Measurements from ENCODE around the gene SRP19. TPM values are rescaled to one million over a fixed set of nuclear protein-coding genes. Genes with fewer than 3 reads are reported as not detected.
"Not testable (repeated sequence)": the region's sequence is repeated elsewhere in the genome, so short reads cannot be mapped to it uniquely, and the experiment has no call there.

The SRP19 gene
- total RNA-seq, 1 donor from 2014 or later: 174 TPM

DNA sequence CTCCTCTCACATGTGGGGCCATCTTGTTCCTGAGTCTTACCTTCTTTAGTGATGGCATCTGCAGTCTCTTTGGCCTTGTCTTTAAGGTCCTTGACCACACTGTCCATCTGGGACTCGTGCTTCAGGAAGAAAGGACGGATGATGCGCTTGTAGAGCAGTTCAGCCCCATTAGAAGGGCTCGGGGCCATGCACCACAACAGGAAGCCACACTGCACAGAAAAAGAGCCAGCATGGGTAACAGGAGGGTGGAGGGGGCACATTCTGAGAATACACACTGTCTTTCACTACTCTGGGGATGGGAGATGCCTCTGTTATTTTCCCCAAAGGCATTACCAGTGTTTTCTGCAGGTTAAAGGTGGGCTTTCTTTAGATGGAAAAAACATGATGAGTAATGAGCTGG is 25.9 kb downstream of the SRP19 start:
- DNase-seq (ENCODE audit: low spot score): no peak
- Mint-ChIP-seq H3K9me3 (no peaks in the 10 kb centered on the region), H3K4me1 (peaks cover 5% of the 10 kb centered on the region), H3K27ac (no peak overlapping the region), H3K27me3 (ENCODE audit: insufficient read depth, low read depth) (no peaks in the 10 kb centered on the region), H3K36me3 (peaks cover 18% of the 10 kb centered on the region), H3K4me3 (no peak overlapping the region)
- Histone ChIP-seq H3K36me3 (peaks cover 4% of the 10 kb centered on the region), H3K9ac (no peak overlapping the region), H3K4me2 (no peak overlapping the region), H3K79me2 (ENCODE audit: low read depth) (no peaks in the 10 kb centered on the region), H3K27me3 (no peaks in the 10 kb centered on the region), H3F3A (ENCODE audit: low read depth) (no peaks in the 10 kb centered on the region), H2AFZ (replicated peaks) (no peak overlapping the region), H3K9me3 (ENCODE audit: low read depth) (no peaks in the 10 kb centered on the region), H3K27ac (no peak overlapping the region), H3K4me1 (peaks cover 6% of the 10 kb centered on the region), H3K4me3 (no peak overlapping the region), H4K20me1 (ENCODE audit: low read depth) (no peaks in the 10 kb centered on the region)
- TF ChIP-seq EZH2 (IDR thresholded peaks at IDR 0.05) (no peak), EZH2phosphoT487 (IDR thresholded peaks at IDR 0.05) (no peak)
- TF ChIP-seq, protein P1, sequence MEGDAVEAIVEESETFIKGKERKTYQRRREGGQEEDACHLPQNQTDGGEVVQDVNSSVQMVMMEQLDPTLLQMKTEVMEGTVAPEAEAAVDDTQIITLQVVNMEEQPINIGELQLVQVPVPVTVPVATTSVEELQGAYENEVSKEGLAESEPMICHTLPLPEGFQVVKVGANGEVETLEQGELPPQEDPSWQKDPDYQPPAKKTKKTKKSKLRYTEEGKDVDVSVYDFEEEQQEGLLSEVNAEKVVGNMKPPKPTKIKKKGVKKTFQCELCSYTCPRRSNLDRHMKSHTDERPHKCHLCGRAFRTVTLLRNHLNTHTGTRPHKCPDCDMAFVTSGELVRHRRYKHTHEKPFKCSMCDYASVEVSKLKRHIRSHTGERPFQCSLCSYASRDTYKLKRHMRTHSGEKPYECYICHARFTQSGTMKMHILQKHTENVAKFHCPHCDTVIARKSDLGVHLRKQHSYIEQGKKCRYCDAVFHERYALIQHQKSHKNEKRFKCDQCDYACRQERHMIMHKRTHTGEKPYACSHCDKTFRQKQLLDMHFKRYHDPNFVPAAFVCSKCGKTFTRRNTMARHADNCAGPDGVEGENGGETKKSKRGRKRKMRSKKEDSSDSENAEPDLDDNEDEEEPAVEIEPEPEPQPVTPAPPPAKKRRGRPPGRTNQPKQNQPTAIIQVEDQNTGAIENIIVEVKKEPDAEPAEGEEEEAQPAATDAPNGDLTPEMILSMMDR (IDR thresholded peaks at IDR 0.05): no peak

GRCh38 chr5:112892066-112892465 is 31.0 kb downstream of the SRP19 start:
- H4K20me1 ChIP-seq (ENCODE audit: low read depth); H3K4me3 Mint-ChIP-seq; H3K4me3 ChIP-seq; H3K27me3 ChIP-seq; H3K9me3 Mint-ChIP-seq; H3K9ac ChIP-seq; H2AFZ ChIP-seq (replicated peaks); H3F3A ChIP-seq (ENCODE audit: low read depth); H3K27ac Mint-ChIP-seq; H3K4me1 Mint-ChIP-seq; H3K36me3 ChIP-seq; H3K4me2 ChIP-seq; DNase-seq (ENCODE audit: low spot score); H3K79me2 ChIP-seq (ENCODE audit: low read depth); H3K27ac ChIP-seq; H3K27me3 Mint-ChIP-seq (ENCODE audit: insufficient read depth, low read depth); H3K9me3 ChIP-seq (ENCODE audit: low read depth); H3K4me1 ChIP-seq: not testable (repeated sequence)
- peaks cover 27% of the 10 kb centered on the region for H3K36me3 Mint-ChIP-seq

DNA sequence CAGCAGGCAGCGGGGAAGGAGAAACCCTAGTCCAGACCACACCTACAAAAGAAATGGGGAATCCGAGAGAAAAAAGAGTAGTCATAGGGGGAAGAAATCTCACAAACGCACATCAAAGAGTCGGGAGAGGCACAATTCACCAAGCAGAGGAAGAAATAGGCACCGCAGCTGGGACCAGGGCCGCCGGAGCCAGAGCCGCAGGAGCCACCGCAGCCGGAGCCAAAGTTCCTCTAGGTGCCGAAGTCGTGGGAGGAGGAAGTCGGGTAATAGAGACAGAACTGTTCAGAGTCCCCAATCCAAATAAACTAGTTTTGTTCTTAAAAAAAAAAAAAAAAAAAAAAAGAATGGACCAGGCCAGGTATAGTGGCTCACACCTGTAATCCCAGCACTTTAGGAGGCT is 31.7 kb downstream of the SRP19 start:
- no peak overlapping the region for H3K27ac Mint-ChIP-seq
- Histone ChIP-seq H3F3A (ENCODE audit: low read depth) (no peaks in the 10 kb centered on the region), H3K36me3 (no peaks in the 10 kb centered on the region), H4K20me1 (ENCODE audit: low read depth) (no peaks in the 10 kb centered on the region), H3K4me3 (no peak overlapping the region), H3K27ac (no peak overlapping the region), H3K4me1 (no peaks in the 10 kb centered on the region), H3K27me3 (no peaks in the 10 kb centered on the region), H3K79me2 (ENCODE audit: low read depth) (no peaks in the 10 kb centered on the region), H2AFZ (replicated peaks) (no peak overlapping the region), H3K4me2 (no peak overlapping the region), H3K9ac (no peak overlapping the region), H3K9me3 (ENCODE audit: low read depth) (no peaks in the 10 kb centered on the region)
- no peaks in the 10 kb centered on the region for H3K27me3 Mint-ChIP-seq (ENCODE audit: insufficient read depth, low read depth)
- no peak overlapping the region for H3K4me3 Mint-ChIP-seq
- H3K9me3 Mint-ChIP-seq: no peaks in the 10 kb centered on the region
- no peak for DNase-seq (ENCODE audit: low spot score)
- peaks cover 4% of the 10 kb centered on the region for H3K4me1 Mint-ChIP-seq
- TF ChIP-seq EZH2phosphoT487 (IDR thresholded peaks at IDR 0.05): no peak
- TF ChIP-seq, protein P1 (IDR thresholded peaks at IDR 0.05): no peak
- no peak for TF ChIP-seq EZH2 (IDR thresholded peaks at IDR 0.05)
- H3K36me3 Mint-ChIP-seq: peaks cover 29% of the 10 kb centered on the region

- H3K9ac ChIP-seq: no peak overlapping the region
- peaks cover 37% of the 10 kb centered on the region for H3K36me3 Mint-ChIP-seq
- H3K79me2 ChIP-seq (ENCODE audit: low read depth): no peaks in the 10 kb centered on the region
- no peaks in the 10 kb centered on the region for H3K27me3 Mint-ChIP-seq (ENCODE audit: insufficient read depth, low read depth)
- H3K4me3 Mint-ChIP-seq: no peak overlapping the region
- H3K36me3 ChIP-seq: peaks cover 8% of the 10 kb centered on the region
- no peak overlapping the region for H3K27ac ChIP-seq
- no peaks in the 10 kb centered on the region for H3K9me3 Mint-ChIP-seq
- TF ChIP-seq EZH2phosphoT487 (IDR thresholded peaks at IDR 0.05) (no peak), EZH2 (IDR thresholded peaks at IDR 0.05) (no peak)
- TF ChIP-seq, protein P1 (IDR thresholded peaks at IDR 0.05): no peak
- no peak overlapping the region for H3K4me2 ChIP-seq
- H3K4me1 Mint-ChIP-seq: peaks cover 4% of the 10 kb centered on the region
- H3F3A ChIP-seq (ENCODE audit: low read depth): no peaks in the 10 kb centered on the region
- H2AFZ ChIP-seq (replicated peaks): no peak overlapping the region
- H3K27me3 ChIP-seq: no peaks in the 10 kb centered on the region
- no peaks in the 10 kb centered on the region for H4K20me1 ChIP-seq (ENCODE audit: low read depth)
- H3K4me3 ChIP-seq: no peak overlapping the region
- DNase-seq (ENCODE audit: low spot score): no peak
- H3K9me3 ChIP-seq (ENCODE audit: low read depth): no peaks in the 10 kb centered on the region
- no peaks in the 10 kb centered on the region for H3K4me1 ChIP-seq
- no peak overlapping the region for H3K27ac Mint-ChIP-seq
Observed at GRCh38 chr5:112895682-112896081, 34.6 kb downstream of the SRP19 start.

Data from neural progenitor cell (in vitro differentiated cells).